Erythroblast (primary cell): ENCODE results near the gene RGS19.

ENCODE experiments used
- GATA1 ChIP-seq: IDR thresholded peaks from 2 replicates; pipeline ENCODE4 v1.6.1; 2011; ENCODE audit warnings: low read depth, mild to moderate bottlenecking, control low read depth, low read length, moderate library complexity
- POLR2A ChIP-seq: IDR thresholded peaks from 2 replicates; pipeline ENCODE4 v1.6.1; 2011; ENCODE audit warnings: mild to moderate bottlenecking, low read length

DNA sequence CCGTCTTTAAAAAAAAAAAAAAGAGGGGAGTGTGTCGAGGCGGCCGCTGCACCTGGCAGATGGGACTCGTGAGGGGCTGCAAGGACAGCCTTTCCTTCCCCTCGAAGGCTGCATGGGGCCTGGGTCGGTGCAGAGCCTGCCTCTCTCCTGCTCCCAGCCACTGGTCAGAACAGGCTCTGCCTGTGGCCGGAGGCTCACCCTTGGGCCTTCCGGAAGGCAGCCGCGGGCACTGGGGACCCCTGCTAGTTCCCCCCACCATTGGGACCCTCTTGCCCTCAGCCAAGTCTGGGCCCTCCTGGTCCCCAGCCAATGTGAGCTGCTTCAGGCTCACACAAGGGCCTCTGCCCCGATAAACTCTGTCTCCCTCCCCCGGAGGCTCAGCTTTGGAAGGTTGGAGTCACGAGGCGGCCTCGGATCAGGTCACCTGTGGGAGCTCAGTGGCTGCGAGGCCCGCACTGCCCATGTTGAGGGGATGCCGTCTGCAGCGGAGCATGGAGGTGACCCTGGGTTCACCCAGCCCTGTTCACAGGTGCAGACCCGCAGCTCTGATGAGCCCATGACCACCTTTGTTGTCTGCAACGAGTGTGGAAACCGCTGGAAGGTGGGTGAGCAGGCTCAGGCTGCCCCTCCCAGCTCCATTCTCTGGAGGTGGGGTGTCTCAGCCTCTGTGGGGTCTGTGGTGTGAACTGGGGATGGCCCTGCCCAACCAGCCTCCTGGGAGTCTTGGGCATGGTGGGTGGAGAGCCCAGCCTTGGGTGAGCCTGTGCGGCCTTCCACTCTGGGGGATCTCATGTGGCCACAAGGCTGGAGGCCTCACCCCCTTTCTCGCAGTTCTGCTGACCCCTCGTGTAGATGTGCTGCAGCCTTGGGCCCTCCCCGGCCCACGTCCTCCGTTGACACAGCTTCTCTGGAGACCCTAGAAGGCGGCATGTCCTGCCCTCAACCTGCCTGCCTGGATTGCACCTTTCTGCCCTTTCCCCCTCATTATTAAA, 7.7 kb downstream of the RGS19 start:
- no peak for TF ChIP-seq POLR2A
- TF ChIP-seq GATA1 = no peak
